ENCODE results near the gene MPEG1.

MPEG1 gene

GRCh38 chr11:59221441-59221840 is 8.7 kb upstream of the MPEG1 start:
- ChIA-PET POLR2A (interaction anchor here (1.0 kb wide), 1 partner anchor 79 kb away, joined by 3 read pairs; the partner anchor contains the start of gene FAM111A), CTCF (interaction anchor here (1.3 to 4.9 kb wide), 8 partner anchors 12 to 65 kb away, joined by 3 to 43 read pairs (median 6); partner anchors contain the start of gene DTX4)
- no peak overlapping the region for H3K4me3 ChIP-seq (ENCODE audit: low read depth, low read length)
- DNase-seq (ENCODE audit: low read depth, low spot score) = peak; percentile 55
- TF ChIP-seq, protein P1, sequence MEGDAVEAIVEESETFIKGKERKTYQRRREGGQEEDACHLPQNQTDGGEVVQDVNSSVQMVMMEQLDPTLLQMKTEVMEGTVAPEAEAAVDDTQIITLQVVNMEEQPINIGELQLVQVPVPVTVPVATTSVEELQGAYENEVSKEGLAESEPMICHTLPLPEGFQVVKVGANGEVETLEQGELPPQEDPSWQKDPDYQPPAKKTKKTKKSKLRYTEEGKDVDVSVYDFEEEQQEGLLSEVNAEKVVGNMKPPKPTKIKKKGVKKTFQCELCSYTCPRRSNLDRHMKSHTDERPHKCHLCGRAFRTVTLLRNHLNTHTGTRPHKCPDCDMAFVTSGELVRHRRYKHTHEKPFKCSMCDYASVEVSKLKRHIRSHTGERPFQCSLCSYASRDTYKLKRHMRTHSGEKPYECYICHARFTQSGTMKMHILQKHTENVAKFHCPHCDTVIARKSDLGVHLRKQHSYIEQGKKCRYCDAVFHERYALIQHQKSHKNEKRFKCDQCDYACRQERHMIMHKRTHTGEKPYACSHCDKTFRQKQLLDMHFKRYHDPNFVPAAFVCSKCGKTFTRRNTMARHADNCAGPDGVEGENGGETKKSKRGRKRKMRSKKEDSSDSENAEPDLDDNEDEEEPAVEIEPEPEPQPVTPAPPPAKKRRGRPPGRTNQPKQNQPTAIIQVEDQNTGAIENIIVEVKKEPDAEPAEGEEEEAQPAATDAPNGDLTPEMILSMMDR (IDR thresholded peaks at IDR 0.05; ENCODE audit: insufficient read depth, low read length, missing control alignments) = peak; percentile 4

DNA sequence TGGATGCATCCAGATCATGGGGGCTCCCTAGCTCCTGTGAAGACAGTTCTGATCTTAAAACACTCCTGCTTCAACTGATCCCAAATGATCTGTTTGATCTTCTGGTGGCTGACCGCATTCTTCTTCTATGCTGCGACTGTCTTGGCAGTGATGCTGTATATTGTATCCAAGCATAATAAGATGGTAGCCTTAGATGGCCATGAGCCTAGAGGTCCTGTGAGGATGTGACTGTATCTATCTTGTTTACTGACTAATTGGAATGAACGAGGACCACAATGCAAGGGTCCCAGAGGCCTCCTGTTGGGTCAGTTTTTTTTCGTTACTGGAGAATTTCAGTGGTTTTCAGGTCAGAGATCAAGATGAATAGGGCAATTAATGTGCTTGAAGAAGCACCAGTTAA is 7.1 kb upstream of the MPEG1 start:
- ChIA-PET POLR2A (no interaction called here), CTCF (interaction anchor here (1.5 to 3.2 kb wide), 3 partner anchors 14 to 62 kb away, joined by 6 to 23 read pairs (median 17); partner anchors contain the start of gene DTX4)
- no peak overlapping the region for H3K4me3 ChIP-seq (ENCODE audit: low read depth, low read length)
- TF ChIP-seq, protein P1 (IDR thresholded peaks at IDR 0.05; ENCODE audit: insufficient read depth, low read length, missing control alignments) = no peak
- DNase-seq (ENCODE audit: low read depth, low spot score) = no peak

DNA sequence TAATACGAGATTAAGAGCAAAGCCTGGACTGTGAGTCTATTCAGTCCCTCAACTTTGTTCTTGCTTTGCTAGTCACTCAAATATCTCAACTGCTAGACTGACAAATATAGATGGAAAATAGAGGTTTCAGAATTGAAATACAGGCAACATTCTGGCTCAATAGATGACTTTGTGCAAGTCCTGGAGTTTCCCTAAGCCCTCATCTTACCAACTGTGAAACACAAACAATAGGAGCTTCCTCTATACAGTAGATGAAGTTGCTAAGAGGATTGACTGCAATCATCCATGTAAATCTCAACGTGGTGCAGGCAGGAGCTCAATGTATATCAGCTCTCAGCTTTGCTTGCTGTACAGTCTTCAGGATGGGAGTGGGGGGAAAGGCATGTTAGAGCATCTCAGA is 6.2 kb upstream of the MPEG1 start:
- H3K4me3 ChIP-seq (ENCODE audit: low read depth, low read length) = no peak overlapping the region
- ChIA-PET POLR2A (no interaction called here), CTCF (interaction anchor here (1.0 to 3.2 kb wide), 4 partner anchors 10 to 60 kb away, joined by 3 to 23 read pairs (median 10); partner anchors contain the start of gene DTX4)
- TF ChIP-seq, protein P1 (IDR thresholded peaks at IDR 0.05; ENCODE audit: insufficient read depth, low read length, missing control alignments) = no peak
- DNase-seq (ENCODE audit: low read depth, low spot score) = no peak

GRCh38 chr11:59218319-59218718 is 5.6 kb upstream of the MPEG1 start:
- TF ChIP-seq, protein P1 (IDR thresholded peaks at IDR 0.05; ENCODE audit: insufficient read depth, low read length, missing control alignments) = no peak
- ChIA-PET CTCF (interaction anchor here (1.0 to 3.2 kb wide), 4 partner anchors 9 to 60 kb away, joined by 3 to 23 read pairs (median 10); partner anchors contain the start of gene DTX4), POLR2A (no interaction called here)
- no peak for DNase-seq (ENCODE audit: low read depth, low spot score)
- H3K4me3 ChIP-seq (ENCODE audit: low read depth, low read length) = no peak overlapping the region

GRCh38 chr11:59216641-59217564 is 4.2 kb upstream of the MPEG1 start:
- ChIA-PET POLR2A (no interaction called here), CTCF (interaction anchor here (0.7 to 3.2 kb wide), 2 partner anchors 46 to 53 kb away, joined by 4 to 23 read pairs; partner anchors contain the start of gene DTX4)
- no peak overlapping the region for H3K4me3 ChIP-seq (ENCODE audit: low read depth, low read length)
- TF ChIP-seq, protein P1 (IDR thresholded peaks at IDR 0.05; ENCODE audit: insufficient read depth, low read length, missing control alignments) = no peak
- no peak for DNase-seq (ENCODE audit: low read depth, low spot score)
